Skeletal muscle cell (primary cell): ENCODE data around the gene ST3GAL2.

Source experiments
- DNase-seq: peaks from one replicate; pipeline ENCODE4 v3.0.0-alpha.2; 2010; ENCODE audit warnings: low read depth
- H3K4me3 ChIP-seq: 2 replicates; pipeline ENCODE4 v1.5.1; 2011; ENCODE audit warnings: low read depth, mild to moderate bottlenecking, control low read depth, low read length, moderate library complexity

Gene ST3GAL2

DNA sequence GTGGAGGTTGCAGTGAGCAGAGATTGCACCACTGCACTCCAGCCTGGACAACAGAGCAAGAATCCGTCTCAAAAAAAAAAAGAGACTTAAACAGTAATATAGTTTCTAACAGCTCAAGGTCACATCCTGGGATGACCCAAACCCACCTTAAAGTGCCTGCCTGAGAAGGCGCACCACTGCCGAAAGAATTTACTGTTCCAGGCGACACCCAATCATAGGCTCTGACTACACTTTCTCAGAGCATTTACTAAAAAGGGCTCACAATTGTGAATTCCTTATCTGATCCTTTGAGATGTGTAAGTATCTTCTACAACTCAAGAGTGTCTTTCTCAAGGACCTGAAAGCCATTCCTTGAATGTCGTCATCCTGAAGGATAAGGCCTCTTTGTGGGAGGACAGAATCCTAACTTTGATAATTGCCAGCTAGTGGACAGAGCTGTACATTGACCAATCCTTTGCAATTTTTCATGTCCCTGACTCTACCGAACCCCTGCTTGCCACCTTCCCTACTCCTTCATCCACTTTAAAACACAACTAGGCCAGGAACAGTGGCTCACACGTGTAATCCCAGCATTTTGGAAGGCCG lies 2.6 kb upstream of the ST3GAL2 start:
- no peak for DNase-seq
- H3K4me3 ChIP-seq = no peak overlapping the region

DNA sequence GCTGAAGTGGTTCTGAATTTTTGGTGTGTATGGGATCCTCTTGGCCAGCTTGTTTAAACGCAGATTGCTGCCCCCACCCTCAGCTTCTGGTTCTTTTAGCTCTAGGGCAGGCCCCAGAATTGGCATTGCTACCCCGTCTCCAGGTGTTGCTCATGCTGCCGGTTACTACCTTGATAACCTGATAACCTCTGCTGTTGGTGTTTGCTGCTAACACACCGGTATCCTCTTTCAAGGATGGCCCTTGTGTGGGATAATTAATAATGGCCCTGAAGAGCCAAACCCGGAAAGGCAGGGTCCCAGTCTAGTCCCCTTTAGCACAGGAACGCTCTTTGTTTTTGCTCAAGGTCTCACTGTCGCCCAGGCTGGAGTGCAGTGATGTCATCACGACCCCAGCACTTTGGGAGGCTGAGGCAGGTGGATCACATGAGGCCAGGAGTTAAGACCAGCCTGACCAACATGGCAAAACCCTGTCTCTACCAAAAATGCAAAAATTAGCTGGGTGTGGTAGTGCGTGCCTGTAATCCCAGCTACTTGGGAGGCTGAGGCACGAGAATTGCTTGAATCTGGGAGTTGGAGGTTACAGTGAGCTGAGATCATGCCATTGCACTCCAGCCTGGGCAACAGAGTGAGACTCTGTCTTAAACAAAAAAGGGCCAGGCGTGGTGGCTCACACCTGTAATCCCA lies 1.3 kb upstream of the ST3GAL2 start:
- H3K4me3 ChIP-seq = no peak overlapping the region
- DNase-seq = no peak

DNA sequence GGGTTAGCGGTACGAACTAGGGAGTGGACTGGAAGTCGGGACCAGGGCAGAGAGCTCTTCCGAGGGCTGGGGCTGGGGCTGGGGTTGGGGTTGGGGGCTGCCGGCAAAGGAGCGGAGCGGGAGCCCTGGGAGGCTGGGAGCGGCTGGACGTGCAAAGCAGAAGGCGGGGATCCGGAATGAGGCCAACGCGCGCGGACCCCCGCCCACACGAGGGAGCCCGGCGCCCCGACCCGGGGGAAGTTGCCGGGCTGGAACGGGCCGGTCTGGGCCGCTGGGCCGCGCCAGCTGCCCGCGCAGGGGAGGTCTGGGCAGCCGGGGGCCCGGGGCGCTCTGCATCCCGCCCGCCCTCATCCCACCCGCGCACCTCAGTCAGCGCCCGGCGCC lies 323 bp downstream of the ST3GAL2 start:
- no peak for DNase-seq
- peak overlapping the region; percentile 90 for H3K4me3 ChIP-seq

DNA sequence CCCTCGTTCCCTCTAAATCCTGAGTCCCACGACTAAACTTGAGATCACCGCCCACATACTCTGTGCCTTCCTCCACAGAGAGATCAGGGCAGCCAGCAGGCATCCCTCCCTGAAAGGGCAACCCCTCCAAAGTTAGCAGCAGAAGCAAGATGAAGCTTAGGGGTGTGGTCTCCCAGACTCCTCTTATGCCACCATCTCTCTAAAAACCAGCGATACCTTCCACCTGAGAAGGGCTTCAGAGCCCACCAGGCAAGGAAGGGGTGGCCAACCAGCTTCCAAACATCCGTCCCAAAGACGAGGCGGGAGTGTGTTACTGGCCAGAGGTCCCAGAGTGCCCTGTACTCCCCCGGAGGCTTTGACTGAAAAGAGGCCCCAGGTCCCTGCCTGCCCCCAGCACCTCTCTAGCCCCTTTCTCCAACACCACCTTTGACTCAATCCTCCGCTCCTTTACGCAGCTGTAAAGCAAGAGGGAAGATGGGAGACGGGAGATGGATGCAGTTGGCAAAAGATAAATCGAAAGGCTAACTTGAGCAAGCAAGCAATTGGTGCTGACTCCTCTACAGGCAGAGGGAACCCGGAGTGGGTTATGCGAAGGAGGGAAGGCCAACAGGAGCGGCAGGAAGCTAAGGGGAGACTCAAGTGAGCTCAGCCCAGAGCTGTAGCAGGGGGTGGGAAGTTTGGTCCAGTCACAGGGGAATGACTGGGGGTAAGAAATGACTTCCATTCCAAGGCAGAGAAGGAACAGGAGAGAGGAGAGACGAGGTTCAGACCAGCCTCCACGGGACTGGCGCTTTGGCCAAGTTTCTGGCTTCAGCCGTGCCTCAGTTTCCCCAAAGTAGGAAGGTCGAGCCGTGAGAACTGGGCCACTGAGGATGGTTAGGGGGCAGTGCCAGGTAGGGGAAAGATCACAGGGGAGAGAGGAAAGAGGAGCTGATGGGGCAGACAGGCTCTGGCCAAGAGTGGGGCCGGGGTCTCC lies 1.0 kb downstream of the ST3GAL2 start:
- DNase-seq = peak; percentile 30
- peak overlapping the region; percentile 90 for H3K4me3 ChIP-seq

DNA sequence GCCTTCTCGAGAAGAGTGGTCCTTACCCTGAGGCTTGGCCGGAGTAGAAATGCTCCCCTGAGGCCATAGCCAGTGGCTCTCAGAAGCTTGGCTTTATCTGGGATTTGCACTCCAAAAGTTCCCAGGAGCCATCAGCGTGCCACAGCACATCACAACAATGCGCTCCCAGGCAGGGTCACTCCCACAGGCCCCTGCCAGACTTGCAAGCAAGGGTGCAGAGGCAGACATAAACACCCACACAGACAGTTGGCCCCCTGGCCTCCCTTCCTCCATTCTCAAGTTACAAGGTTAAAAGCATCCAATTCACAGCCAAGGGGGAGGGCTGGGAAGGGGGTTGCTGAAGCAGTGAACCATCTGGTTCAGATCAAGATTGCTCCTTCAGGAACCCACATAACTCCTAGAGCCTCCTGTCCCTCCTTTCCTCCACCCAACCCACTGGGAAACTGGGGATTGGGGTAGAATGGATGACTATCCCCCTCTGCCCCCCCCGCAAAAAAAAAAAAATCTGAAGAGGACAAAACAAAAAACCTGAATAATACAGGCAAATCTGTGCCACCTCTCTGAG lies 1.8 kb downstream of the ST3GAL2 start:
- H3K4me3 ChIP-seq = peak overlapping the region; percentile 90

DNA sequence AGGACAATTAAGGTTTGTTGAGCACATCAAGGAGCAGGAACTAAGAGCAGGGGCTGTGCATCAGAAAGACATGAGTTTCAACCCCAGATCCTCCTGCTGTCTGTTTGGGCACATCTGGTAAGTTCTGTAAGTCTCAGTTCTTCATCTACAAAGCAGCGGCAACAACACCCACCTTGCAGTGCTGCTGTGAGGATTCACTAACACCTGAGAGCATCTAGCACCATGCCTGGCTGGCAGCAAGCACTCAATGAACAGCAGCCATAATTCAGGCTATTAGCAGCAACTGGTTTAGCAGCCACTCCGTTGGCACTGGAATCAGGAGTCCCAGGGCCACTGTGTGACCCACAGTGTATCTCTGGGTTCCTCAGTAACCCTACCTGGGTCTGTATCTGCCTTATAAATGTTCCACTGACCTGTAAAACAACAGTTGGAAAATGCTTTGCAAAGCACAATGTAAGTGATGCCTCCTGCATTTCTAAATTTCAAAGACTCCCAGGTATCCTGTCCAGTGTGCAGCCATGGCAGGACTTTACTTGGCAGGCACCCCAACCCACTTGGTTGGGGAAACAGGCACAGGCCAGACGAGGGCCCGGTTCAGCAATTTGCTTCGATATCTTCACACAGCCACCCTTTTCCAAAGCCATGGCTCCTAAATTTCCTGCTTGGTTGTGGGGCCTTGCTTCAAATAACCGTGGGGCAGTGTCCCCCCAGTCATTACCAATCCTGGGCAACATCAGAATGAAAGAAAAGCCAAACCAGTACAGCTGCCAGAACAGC lies 4.2 kb downstream of the ST3GAL2 start:
- DNase-seq = no peak
- H3K4me3 ChIP-seq = no peak overlapping the region

More for the DNA sequence above, 1.8 kb downstream of the ST3GAL2 start:
- DNase-seq = peak; percentile 88

DNA sequence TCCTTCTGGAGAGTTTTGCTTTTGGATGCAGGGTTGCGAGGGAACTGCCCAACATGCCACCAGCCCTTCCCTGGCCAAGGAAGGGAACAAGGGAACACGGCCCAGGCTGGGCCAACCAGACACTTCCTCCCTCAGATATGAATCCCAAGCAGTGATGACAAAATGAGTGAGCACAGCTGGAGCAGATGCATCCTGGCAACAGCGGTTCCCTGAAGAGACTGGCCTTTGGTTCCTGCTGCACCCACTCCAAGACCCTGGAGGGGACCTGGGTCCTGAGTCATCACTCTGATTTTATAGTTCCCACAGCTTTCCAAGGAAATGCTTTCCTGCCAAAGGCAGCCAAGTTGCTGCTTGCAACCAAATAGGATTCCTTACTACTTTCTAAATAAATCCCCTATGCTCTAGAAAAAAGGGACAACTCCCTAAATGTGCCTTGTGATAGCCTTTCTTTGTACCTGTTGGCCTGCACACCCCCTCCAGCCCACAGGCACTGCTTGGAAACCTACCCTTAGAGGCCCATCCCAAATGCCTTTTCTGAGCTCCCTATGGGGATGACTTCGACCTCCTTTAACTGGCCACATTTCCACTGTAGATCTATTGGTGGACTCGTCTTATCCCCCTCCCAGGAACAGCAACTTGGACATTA lies 5.3 kb downstream of the ST3GAL2 start:
- DNase-seq = peak; percentile 75
- H3K4me3 ChIP-seq = no peak overlapping the region

DNA sequence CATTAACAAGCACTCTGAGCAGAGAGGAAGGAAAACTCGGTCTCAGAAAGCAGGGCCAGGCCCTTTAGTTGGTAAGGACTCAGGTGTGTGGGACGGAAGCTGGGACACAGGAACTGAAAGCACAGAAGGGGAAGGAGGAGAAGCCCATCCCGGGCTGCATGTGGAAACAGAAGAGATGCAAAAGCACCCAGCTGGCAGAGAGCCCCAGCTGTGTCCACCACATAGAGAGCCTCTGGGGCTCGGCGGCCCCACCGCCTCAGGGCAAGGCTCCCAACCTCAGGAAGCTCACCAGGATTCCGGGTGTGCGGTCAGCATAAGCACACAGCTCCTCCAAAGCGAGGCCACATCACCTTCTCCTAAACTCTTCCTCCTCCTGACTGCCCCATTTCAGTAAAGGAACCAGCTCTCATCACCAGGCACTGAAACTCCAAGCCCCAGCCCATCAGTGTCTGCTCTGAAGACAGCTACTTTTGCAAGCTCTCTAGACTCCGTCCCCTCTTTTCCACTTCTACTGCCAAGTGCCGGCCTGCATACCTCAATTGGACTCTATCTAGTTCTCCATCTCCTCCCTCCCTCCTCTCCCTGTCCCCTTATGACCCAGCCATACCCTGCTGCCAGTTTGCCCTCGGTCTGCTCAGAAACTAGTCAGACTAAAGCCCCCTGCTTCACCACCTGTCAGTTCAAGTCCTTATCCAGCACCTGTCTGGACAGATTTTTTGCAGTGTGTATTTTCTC lies 6.0 kb downstream of the ST3GAL2 start:
- DNase-seq = no peak
- H3K4me3 ChIP-seq = no peak overlapping the region

DNA sequence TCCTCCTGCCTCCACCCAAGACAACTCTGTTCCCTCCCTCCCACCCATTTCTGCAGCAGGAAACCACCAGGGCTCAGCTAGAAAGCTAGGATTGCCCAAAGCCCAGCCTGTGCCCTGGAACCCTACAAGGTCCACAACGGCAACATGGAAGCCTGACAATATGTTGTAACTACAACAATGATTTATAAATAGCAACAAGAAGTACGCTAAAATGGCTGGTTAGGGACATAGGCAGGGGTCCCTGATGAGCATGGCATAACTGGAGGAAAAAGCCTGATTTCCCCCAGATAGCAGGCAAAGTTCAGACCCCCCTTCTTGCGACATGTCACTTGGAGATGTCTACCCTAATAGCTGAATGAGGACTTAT lies 6.6 kb downstream of the ST3GAL2 start:
- no peak for DNase-seq
- H3K4me3 ChIP-seq = no peak overlapping the region

DNA sequence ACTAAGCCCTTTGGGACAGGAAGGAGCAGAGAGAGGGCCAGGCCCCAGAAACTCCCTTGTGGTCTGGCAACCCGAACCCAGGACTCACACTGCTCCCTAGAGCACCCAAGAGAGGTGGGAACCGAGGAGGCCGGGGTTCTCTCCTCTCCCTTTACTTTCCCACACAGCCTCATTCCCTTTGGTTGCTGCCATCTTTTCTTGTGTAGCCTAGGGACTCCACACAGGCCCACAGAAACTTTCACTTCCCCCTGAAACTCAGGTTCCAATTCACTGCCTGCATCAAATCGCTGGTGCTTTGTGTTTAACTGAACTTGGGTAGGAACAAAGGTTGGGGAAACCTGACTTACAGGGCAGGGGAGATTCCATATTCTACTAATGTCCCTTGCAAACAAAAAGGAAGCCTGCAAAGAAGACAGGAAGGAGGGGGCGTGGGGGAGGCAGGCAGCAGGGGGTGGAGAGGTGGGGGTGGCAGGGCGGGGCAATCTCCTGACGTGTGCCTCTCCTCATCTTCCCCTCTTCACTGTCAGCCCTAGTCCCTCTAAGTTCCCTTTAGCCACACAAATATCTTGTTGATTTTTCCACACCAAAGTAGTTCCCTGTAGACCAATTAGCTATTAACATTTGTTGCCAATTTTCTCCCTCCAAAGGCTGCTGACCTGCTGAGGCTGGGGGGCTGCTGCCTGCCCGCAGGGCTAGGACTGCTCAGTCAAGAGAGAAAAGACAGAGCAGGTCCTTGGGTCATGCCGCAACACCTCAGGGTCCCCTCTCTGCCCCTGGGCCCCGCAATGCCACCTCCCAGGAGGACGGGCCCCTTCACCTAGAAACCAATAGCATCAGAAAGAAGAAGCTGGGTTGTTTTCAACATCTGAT lies 8.0 kb downstream of the ST3GAL2 start:
- H3K4me3 ChIP-seq = no peak overlapping the region
- DNase-seq = no peak

DNA sequence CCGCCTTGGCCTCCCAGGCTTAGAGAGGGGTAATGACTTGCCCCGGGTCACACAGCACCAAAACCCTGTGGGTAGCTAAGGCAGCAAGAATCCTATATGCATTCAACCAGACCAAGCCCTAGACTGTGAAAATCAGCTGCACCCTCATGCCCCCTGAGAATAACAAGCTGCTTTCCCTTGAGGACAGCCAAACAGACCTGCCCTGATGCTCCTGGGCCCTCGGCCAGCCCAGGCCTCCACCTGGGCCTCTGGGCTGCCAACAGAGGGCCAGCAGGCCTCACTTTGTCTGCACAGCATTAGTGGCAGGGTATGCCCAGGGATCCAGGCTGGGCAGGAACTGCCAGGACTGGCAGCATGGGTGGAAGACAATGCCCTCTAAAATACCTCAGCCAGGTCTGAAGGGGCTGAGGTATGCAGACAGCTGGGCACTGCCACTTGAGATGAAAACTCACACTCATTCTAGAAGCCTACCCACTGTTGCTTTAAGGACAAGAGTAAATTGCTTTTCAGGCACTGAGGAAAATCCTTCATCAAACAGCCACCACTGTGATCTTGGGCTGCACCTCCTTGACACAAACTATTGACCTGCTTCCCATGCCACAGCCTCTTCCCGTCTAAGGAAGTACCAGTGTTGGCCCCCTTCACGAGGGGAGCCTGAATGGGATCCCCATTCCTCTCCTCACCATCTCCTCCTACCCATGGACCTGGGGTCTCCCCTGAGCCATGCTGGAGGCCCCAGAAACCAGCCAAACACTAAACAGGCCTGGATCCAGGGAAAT lies 8.8 kb downstream of the ST3GAL2 start:
- H3K4me3 ChIP-seq = no peak overlapping the region
- no peak for DNase-seq

DNA sequence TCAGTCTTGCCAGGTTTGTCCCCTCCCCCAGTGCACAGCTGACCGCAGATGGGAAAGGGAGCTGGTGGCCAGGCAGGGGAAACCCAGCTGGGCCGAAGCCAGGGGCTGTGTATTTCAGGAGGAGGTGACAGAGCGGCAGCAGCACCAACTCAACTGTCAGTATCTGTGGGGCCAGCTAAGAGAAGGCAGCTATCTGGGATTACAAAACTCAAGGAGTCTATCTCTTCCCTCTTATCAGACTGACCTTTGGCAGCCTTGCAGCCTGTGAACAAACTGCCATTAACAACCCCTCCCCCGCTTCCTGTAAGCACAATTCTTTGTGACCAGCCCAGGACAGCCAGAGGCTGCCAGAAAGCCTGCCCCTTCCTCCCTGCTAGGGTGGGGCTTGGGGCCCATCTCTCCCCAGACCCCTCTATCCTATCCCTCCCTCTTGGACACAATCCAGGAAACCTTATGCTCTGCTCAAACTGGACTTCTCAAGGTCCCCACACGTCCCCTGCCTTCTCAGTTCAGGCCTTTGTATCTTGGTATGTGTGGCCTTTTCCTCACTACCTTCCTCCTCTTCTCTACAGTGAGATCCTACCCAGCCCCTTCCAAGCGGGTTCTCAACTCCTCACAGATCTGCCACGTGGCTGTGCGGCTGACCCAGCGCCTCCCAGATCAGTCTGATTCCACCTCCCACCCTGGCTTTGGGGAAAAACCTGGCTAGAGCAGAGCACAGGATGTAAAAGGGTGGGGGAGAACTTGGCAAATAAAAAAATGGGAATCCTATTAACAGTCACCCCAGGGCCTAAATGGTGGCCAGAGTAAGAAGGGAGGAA lies 10.5 kb downstream of the ST3GAL2 start:
- no peak overlapping the region for H3K4me3 ChIP-seq
- DNase-seq = peak; percentile 81

DNA sequence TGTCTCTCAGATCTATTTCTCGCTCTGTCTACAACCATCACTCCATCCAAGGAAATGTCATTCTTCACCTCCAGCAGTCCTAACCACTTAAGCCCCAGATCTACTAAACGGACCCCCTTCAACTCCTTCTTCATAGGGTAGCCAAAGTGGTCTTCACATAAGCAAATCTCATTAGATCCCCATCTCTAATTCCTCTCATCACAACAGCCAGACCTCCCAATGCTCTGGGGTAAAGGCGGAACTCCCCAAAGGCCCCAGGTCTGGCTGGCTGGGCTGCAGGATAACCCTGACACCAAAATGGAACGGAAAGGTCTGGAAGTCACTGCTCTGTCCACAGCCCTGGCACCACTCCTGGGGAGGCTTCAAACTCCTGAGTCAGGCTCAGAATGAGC lies 11.1 kb downstream of the ST3GAL2 start:
- H3K4me3 ChIP-seq = no peak overlapping the region
- DNase-seq = no peak

DNA sequence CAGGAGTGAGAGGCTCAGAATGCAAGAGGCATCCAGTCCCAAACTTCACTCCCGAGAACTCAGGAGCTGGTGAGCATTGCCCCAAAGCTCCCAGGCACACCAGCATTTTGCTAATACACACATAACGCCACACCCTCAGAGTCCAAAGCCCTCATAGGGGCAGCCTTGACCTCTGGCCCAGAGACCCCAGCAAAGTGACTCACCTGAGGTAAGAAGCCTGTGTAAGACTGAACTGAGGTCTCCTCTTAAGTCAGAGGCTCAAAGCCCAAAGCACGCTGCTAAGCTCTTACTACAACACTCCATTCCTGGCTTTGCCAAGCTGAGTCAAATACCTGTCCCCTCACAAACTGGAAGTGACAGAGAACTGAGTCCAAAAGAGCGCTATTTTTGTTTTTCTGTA lies 16.4 kb downstream of the ST3GAL2 start:
- DNase-seq = no peak
- no peak overlapping the region for H3K4me3 ChIP-seq

DNA sequence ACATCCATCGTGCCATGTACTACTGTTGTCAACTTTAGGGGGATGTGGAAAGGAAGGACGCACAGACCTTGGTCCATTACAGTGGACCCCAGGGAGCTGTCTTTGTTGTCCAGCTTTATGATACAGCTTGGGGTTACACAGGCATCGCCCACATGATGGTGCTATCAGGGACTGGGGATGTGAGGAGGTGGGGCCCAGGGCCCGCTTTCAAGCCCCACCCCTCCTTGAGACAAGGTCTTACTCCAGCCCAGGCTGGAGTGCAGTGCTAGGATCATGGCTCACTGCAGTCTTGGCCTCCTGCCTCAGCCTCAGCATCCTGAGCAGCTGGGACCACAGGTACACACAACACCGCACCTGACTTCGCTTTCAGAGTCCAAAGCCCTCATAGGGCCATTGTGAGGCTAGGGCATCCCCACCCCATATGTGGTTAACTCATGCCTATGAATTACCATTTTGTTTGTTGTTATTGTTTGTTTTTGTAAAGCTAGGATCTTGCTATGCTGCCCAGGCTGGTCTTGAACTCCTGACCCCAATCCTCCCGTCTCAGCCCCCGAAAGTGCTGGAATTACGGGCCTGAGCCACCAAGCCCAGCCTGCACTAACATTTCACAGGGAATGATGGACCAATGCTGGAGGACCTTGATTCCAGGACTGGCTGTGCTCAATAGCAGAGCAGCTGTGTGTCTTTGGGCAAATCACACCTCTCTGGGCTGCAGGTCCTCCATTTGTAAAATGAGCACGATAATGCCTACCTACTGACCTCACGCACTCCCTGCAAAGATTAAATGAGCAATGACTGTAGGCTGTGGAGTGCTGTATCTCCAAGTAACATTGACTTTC lies 17.2 kb downstream of the ST3GAL2 start:
- no peak overlapping the region for H3K4me3 ChIP-seq
- DNase-seq = no peak
